AG04449 (cell line): ENCODE data around the gene TNFAIP3.

Experiments
- CTCF ChIA-PET: fragments of 350-600 bp; formaldehyde crosslinking; extraction: SDS; loops from one replicate; lab custom pipeline; 2021; ENCODE audit warnings: antibody characterized with exemption; lab: Yijun Ruan, JAX
- POLR2A ChIA-PET: fragments of 400-600, 350-600 bp; formaldehyde crosslinking; extraction: SDS; loops from one replicate; lab custom pipeline; 2020; ENCODE audit warnings: antibody characterized with exemption, inconsistent platforms; lab: Yijun Ruan, JAX
- DNase-seq: peaks from one replicate; pipeline ENCODE4 v3.0.0-alpha.2; 2010; ENCODE audit warnings: low read depth, low spot score
- H3K4me3 ChIP-seq: 2 replicates; pipeline ENCODE4 v1.5.1; 2011; ENCODE audit warnings: low read depth, mild to moderate bottlenecking, control low read depth, low read length
- TF ChIP-seq, protein P1 (sequence below): IDR thresholded peaks from one replicate; pipeline ENCODE4 v1.5.1; 2011; ENCODE audit warnings: mild to moderate bottlenecking, moderate library complexity, low read length, control low read depth, inconsistent platforms; ENCODE audit not compliant: insufficient read depth; ENCODE audit errors: missing control alignments

The TNFAIP3 gene

DNA sequence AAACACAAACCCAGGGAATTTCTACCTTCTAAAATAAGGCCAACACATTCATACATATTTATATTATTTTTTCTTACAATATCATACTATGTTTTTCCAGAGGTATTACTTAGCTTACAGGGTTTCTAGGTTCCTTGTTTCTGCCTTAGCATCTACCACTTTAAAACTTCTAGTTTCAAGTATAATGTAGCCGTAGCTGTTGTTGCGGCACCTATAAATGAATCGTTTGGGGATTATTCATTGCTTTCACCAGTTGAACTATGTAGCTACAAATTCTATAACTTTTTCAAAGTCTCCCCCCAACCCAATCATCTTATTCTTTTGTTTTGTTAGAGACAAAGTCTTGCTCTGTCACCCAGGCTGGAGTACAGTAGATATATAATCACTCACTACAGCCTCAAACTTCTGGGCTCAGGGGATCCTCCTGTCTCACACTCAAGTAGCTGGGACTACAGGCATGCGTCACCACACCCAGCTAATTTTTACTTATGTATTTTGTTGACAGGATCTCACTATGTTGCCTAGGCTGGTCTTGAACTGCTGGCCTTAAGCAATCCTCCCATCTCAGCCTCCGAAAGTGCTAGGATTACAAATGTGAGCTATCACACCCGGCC lies 43.9 kb downstream of the TNFAIP3 start:
- ChIA-PET POLR2A (no interaction called here), CTCF (interaction anchor here (1.1 to 1.5 kb wide), 6 partner anchors 9 to 43 kb away, joined by 3 to 6 read pairs (median 4); partner anchors contain the start of gene TNFAIP3)
- TF ChIP-seq, protein P1, sequence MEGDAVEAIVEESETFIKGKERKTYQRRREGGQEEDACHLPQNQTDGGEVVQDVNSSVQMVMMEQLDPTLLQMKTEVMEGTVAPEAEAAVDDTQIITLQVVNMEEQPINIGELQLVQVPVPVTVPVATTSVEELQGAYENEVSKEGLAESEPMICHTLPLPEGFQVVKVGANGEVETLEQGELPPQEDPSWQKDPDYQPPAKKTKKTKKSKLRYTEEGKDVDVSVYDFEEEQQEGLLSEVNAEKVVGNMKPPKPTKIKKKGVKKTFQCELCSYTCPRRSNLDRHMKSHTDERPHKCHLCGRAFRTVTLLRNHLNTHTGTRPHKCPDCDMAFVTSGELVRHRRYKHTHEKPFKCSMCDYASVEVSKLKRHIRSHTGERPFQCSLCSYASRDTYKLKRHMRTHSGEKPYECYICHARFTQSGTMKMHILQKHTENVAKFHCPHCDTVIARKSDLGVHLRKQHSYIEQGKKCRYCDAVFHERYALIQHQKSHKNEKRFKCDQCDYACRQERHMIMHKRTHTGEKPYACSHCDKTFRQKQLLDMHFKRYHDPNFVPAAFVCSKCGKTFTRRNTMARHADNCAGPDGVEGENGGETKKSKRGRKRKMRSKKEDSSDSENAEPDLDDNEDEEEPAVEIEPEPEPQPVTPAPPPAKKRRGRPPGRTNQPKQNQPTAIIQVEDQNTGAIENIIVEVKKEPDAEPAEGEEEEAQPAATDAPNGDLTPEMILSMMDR, result no peak
- DNase-seq, result no peak
- no peak overlapping the region for H3K4me3 ChIP-seq

DNA sequence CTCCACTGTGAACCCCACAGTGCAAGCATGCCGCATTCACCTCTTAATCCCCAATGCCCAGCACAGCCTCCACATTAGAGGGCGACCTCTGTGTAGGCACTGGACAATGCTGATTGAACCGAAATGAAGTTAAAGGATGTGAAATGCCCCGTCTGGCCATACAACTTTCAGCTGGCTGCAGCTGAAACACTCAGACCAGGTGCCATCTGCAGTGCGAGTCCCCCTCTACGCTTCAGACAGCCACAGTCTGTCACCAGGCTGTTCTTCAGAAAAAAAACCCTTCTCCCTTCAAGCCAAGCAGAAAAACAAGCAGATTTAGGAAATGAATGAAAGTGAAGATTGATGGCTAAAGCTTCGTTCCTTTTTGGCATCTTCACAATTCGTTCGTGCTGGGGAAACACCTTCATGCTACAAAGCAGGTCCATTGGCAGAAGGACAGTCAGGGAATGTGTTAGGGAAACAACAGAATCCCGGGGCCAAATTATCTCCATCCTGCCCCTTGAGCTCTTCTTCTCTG lies 44.7 kb downstream of the TNFAIP3 start:
- ChIA-PET POLR2A (no interaction called here), CTCF (interaction anchor here (1.1 to 1.4 kb wide), 4 partner anchors 9 to 44 kb away, joined by 3 to 6 read pairs (median 4); partner anchors contain the start of gene TNFAIP3)
- no peak for DNase-seq
- TF ChIP-seq, protein P1, result no peak
- H3K4me3 ChIP-seq, result no peak overlapping the region

DNA sequence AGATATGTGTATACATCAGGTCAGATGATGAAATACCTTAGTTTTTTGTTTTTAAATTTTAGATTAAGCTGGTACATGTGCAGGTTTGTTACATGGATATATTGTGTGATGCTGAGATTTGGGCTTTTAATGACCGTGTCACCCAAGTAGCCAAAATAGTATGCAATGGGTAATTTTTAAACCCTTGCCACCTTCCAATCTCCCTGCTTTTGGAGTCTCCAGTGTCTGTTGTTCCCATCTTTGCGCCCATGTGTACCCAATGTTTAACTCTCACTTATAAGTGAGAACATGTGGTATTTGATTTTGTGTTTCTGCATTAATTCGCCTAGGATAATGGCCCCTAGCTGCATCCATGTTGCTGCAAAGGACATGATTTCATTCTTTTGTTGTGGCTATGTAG lies 45.8 kb downstream of the TNFAIP3 start:
- H3K4me3 ChIP-seq, result no peak overlapping the region
- TF ChIP-seq, protein P1, result no peak
- no peak for DNase-seq
- POLR2A ChIA-PET, result no interaction called here
- CTCF ChIA-PET, result interaction anchor here (1.2 kb wide), 1 partner anchor 18 kb away, joined by 3 read pairs; no protein-coding TSS in a partner anchor

DNA sequence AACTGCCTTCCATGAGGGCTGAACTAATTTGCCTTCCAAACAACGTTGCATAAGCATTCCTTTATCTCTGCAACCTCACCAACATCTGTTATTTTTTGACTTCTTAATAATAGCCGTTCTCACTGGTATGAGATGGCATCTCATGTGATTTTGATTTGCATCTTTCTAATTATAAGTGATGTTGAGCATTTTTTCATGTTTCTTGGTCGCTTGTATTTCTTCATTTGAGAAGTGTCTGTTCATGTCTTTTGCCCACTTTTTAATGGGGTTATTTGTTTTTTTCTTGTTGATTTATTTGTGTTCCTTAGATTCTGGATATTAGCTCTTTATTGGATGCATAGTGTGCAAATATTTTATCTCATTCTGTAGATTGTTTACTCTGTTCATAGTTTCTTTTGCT lies 46.4 kb downstream of the TNFAIP3 start:
- TF ChIP-seq, protein P1, result no peak
- no peak for DNase-seq
- CTCF ChIA-PET, result interaction anchor here (1.3 kb wide), 1 partner anchor 209 kb away, joined by 4 read pairs; no protein-coding TSS in a partner anchor
- H3K4me3 ChIP-seq, result no peak overlapping the region
- POLR2A ChIA-PET, result no interaction called here

DNA sequence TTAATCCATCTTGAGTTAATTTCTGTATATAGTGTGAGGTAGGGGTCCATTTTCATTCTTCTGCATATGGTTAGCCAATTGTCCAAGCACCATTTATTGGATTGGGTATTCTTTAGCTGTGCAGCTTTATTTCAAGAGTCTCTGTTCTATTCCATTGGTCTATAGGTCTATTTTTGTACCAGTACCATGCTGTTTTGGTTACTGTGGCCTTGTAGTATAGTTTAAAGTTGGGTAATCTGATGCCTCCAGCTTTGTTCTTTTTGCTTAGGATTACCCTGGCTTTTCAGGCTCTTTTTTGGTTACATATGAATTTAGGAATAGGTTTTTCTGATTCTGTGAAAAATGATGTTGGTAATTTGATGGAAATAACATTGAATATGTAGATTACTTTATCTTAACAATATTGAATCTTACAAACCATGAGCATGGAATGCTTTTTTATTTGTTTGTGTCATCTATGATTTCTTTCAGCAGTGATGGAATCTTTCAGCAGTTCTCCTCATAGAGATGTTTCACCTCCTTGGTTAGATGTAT lies 47.0 kb downstream of the TNFAIP3 start:
- TF ChIP-seq, protein P1, result no peak
- DNase-seq, result no peak
- CTCF ChIA-PET, result interaction anchor here (1.3 kb wide), 1 partner anchor 209 kb away, joined by 4 read pairs; no protein-coding TSS in a partner anchor

DNA sequence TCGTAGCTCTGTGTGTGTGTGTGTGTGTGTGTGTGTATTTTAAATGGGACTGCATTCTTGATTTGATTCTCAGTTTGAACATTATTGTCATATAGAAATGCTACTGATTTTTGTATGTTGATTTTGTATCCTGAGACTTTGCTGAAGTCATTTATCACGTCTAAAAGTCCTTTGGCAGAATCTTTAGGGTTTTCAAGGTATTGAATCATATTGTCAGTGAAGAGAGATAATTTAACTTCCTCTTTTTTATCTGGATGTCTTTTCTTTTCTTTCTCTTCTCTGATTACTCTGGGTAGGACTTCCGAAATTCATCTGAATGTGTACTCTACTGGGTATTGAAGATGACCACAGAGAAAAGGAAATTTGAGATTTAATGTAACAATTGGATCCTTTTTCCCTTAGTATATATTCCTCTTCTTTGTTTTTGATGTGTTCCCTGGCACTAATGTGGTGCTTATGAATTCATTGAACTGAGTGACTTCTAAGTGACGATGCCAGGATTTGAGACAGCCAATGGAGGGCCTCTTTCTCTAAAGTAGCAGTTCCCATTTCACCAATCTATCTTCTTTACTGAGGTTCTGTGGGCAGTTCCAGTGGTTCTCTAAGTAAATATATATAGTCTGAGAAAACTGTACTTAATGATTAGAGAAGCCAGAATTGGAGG lies 47.6 kb downstream of the TNFAIP3 start:
- TF ChIP-seq, protein P1, result no peak
- ChIA-PET CTCF (interaction anchor here (1.3 kb wide), 1 partner anchor 210 kb away, joined by 4 read pairs; no protein-coding TSS in a partner anchor), POLR2A (no interaction called here)
- no peak overlapping the region for H3K4me3 ChIP-seq
- DNase-seq, result no peak

More for the DNA sequence above, 47.0 kb downstream of the TNFAIP3 start:
- no peak overlapping the region for H3K4me3 ChIP-seq
- POLR2A ChIA-PET, result no interaction called here
